NOMO-1 treated with dmso at 0.1 percent for 144 hours (cell line): ENCODE results near the gene CCDC3.

ENCODE experiments used
- DNase-seq: peaks from one replicate; lab custom pipeline; 2025; ENCODE audit not compliant: unreplicated experiment; lab: John Stamatoyannopoulos, UW

CCDC3 gene

DNA sequence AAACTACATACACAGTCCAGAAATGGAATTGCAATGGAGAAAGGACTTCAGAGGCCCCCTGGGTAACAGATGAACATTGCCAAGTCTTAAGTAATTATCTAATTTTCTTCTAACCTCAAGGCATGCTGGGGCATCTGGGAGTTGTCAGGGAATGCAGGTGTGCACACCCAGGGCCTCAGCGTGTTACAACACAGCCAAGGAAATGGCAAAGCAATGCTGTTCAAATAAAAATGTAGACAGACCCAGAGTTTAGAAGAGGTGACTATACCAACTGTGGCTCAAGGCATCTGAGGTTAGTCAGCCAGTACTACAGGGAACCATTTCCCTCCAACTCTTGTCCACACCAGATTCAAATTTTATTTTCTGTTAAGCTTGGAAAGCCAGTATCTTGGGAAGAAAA is 73.6 kb downstream of the CCDC3 start:
- no peak for DNase-seq

DNA sequence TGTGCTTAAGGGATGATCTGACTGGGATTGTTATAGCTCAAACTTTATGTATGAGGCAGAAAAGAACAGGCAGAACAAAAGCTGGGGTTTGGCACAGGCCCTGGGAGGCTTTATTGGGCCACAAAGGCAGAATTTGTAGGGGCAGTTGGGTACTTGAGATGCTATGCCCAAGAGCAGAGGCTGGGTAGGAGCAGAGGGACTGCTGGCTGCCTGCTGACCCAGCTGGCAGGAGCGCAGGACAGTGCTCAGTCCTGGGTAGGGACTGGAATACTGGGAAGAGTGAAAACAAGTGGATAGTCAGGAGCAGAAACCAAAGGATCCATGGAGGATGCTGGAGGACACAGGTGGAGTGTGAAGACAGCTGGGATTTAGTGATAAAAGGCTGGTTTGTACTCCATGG is 75.7 kb downstream of the CCDC3 start:
- no peak for DNase-seq

DNA sequence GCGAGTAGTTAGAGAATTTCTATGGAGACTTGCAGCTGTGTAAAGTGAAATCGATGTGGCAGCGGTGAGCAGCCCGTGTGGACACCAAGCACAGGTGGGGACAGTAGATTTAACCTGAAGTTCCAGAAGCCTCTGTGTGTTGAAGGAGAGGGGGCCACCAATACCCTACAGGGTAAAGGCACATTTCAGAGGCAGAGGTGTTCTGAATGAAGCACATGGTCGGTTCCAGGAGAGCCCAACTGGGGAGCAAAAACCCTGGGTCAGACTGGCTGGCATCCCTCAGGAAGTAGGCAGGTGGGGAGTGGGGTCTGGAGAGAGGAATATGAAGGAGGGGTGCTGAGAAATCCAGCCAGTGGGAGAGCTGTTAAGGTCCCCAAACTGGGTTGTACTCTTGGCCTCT is 76.6 kb downstream of the CCDC3 start:
- no peak for DNase-seq

DNA sequence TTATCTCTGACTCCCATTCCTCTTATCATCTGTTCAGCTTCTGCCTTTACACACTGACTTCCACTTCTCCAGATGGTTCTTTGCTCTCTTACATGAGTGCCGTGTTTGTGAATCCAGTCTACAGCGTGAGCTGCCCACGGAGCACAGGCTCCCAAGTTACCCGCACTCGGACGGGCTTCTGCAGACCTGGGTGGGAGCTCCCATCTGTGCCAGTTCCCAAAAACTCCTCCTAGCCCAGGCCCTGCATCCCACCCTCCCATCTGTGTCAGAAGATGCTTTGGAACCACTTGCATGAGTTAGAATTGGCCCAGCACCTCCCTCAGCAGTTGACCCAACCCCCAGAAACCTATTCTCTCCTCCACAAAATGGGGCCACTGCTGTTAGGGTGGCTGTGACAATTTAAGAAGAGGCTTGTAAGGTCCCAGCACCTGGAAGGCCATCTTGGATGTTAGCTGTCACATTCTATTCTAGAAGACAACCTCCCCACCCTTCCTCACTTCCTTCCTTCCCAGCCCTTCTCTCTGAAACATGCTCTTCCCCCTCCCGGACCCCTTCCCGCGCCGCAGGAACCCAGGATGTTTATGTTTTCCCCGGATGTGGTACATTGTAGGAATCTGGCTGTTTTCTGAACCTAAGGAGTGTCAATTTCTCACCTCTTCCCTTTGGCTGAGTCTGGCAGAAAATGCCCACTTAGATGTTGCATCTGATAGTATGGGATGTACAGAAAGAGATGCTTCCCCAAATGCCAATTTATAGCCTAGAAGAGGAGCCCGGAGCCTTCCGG is 79.2 kb downstream of the CCDC3 start:
- no peak for DNase-seq

DNA sequence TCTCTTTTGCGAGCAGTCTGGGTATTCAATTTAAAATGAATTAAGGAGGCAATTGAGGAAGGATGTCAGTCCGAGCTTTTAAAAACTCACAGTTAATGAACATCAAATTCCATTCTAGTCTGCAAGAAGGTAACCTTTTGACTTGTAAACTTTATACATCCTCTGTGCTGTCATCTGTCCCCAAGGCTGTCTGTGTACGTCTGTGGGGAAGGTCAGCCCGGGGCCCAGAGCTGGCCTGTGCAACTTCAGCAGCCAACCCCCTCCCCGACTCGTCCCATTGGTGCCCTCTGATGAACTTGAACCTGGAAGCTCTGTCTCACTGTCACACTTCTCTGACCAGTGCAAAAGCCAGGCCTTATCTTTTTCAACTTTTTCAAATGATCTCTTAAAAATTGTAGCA is 80.3 kb downstream of the CCDC3 start:
- DNase-seq = no peak

DNA sequence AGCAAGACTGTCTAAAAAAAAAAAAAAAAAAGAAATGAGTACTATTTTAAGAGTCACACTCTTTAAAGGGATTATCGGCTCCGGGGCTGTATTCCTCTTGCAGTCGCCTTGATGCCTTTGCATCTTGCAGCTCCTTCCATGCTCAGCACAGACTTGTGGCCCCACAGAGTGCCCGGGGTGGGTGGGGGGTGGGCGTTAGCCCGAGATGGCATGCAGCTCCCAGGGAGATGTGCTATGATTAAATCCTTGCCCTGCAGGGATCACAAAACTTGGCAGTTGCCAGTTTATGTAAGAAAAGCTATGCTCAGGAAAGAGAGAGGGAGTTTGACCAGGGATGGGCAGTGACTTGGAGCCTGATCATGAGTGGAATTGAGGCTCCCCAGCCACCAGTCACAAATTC is 81.9 kb downstream of the CCDC3 start:
- DNase-seq = no peak

DNA sequence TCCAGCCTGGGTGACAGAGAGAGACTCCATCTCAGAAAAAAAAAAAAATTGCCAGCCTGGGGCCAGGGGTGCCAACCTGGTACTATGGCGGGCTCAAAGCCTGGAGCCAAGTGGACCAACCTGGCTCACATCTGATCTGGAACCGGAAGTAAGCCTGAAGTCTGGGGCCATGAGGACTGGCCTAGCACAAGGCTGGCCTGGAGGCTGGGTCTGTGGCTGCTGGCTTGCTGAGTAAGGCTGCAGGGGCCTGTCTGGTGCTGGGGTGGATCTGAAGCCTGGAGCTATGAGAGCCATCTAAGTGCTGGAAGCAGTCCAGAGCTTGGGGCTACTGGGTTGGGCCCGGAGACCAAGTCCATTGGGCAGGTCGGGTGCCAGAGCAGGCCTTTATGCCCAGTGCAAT is 84.9 kb downstream of the CCDC3 start:
- no peak for DNase-seq

DNA sequence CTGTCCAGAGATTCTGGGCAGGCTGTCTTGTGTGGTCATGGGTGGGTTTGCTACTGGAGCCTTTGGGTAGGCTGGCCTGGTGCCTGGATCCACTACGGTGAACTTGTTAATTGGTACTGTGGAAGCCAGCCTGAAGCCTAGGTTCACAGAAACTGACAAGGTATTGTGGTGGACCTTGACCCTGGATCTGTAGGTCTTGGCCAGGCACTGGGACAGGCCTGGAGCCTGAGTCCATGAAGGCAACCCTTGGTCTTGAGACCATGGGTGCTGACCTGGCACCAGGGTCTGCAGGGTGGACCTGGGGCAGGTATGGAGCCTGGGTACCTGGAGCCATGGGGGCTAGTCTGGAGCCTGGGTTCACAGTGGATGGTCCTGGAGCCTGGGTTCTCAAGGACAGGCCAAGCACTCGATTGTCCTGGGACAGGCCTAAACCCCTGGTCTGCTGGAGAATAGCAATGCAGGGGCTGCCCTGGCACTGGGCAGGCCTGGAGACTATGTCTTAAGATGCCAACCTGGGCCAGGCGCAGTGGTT is 85.8 kb downstream of the CCDC3 start:
- no peak for DNase-seq

DNA sequence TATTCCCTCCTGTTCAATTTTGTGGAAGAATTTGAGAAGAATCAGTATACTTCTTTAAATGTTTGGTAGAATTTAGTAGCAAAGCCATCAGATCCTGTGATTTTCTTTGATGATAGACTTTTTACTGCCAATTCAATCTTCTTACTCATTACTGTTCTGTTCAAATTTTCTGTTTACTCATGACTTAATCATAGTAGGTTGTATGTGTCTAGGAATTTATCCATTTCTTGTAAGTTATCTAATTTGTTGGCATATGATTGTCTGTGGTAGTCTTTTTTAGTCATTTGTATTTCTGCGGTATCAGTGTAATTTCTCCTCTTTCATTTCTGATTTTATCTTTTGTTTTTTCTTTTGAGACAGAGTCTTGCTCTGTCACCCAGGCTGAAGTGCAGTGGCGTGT is 87.4 kb downstream of the CCDC3 start:
- no peak for DNase-seq

DNA sequence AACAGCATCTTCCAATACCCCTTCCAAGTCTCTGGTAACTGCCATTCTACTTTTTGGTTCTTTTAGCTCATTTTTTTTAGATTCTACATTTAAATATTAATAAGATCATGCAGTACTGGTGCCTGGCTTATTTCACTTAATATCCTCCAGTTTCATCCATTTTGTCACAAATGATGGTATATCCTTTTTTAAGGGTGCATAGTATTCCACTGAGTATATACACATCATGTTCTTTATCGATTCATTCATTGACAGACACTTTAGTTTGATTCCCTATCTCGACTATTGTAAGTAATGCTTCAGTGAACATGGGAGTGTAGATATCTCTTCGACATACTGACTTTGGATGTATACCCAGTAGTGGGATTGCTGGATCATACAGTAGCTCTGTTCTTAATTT is 89.7 kb downstream of the CCDC3 start:
- DNase-seq = no peak

DNA sequence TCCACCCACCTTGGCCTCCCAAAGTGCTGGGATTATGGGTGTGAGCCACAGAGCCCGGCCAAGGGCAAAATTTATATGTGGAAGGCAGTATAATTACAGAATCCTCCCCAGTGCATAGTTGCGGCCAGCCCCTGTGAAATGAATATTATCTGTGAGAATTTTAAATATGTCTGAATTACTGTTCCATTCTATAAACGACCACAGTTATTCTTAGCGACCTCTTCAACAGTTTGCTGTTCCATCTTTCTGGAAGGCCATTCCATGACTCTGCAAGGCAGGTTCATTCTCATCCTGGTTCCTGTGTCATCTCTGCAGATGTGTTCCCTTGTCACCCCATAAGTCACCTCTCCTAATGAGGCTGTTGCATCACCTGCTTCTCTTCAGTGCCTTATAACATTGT is 90.7 kb downstream of the CCDC3 start:
- no peak for DNase-seq

DNA sequence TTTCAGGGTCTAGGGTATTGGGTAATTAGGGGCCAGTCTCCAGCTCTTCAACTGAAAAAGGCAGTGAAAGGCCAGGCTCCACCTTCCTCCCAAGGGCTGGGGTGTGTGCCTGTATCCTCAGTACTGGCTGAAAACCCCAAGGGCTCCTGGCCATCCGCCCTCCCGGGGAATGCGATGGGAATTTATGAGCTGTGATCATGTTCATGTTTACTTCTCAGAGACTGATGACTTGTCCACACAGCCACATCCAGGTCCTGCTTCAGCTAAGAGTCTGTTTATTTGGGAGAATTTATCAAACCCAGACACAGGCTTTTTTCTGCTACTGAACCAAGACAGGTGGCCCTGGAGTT is 91.7 kb downstream of the CCDC3 start:
- DNase-seq = no peak

DNA sequence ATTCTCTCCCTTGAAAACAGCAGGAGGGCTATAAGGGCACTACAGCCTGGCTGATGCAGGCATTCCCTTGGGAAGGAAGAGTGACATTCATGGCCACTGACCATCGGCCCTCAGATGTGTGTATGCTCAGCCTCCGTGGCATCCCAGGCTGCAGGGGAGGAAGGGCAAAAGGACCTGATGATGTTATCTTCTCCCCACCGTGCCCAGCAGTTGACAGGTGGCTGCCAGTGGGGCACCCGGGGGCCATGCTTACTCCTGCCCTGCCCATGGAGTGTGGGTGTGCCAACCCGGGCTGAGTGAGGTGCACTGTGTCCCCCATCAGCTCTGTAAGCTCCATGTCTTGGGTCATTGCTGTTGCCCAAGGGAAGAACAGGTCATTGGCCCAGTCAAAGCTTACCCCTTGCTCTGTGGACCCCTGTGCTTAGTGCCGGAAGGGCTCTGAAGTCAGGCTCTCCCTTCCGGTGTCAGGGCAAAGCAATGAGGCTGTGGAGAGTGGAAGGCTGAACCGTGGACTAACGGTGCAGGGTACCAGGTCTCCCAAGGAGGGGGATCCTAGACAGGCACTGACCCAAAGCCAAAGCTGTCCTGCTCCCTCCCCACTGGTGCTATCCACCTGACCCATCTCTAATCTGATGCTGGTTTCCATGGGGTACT is 92.2 kb downstream of the CCDC3 start:
- DNase-seq = no peak

DNA sequence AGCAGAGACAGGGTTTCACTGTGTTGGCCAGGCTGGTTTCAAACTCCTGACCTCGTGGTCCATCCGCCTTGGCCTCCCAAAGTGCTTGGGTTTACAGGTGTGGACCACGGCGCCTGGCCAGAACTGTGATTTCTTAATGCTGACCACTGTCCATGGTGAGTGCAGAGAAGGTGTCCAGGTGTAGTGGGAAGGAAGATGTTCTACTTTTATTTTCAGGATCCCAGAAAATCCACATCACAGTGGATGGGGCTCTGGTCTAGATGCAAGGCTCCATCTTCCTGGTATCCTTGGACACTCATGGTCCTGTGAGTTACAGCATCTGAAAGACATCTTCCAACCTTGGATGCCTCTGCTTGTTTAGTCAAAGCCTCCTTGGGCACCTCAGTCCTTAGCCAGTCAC is 92.7 kb downstream of the CCDC3 start:
- no peak for DNase-seq

DNA sequence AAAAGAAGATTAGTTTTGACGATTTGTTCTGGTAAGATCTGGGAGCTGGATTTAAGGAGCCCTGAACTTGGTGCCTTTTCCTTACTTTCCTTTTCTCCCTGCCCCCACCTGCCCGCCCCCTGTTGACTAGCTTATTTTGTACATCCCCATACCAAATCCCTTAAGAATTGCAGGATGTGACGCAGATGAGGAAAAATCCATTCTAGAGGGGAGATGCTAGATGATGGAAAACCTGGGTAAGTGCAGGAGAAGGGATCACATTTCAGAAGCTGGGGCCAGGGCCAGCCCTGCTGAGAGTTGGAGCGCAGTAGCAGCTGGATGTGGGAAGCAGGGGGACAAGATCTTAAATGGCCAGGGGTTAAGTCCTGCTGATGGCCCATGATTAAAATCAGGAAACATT is 93.9 kb downstream of the CCDC3 start:
- no peak for DNase-seq

DNA sequence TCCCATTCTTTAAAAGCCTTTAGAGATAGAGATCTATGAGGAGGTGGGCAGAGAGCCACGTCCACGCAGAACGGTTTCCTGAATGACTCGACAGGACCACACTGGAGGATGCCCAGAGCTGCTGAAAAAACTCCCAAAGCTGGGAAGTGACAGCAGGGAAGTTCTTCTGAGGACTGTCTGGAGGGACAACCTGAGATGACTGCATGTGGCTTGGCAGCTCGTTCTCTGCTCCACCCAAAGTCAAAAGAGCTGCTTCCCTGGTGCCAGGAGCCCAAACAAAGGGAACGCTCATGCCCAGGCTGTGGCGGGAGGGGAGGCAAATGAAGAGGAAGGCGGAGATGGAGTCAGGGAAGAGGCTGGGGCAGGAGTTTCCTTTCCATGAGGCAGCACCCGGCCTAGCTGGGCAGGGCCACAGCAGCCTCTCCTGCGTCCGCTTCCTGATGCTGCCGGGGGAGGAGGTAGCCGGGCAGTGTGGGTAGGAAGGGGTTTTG is 95.4 kb downstream of the CCDC3 start:
- DNase-seq = no peak

DNA sequence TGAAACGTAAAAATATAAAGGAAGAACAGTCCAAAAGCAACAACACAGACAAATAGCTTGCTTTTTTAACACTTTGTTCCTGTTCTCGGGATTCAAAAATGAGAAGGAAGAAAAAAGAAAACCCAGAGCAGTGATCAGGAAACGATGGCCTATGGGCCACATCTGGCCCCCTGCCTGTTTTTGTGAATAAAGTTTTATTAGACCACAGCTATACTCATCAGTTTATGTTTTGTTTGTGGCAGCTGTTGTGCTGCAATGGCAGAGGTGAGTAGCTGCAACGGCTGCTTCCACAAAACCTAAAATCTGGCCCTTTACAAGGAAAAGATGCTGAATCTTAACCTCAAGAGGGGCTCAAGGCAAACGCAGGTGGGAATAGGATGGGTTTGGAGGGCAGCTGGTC is 96.4 kb downstream of the CCDC3 start:
- no peak for DNase-seq

DNA sequence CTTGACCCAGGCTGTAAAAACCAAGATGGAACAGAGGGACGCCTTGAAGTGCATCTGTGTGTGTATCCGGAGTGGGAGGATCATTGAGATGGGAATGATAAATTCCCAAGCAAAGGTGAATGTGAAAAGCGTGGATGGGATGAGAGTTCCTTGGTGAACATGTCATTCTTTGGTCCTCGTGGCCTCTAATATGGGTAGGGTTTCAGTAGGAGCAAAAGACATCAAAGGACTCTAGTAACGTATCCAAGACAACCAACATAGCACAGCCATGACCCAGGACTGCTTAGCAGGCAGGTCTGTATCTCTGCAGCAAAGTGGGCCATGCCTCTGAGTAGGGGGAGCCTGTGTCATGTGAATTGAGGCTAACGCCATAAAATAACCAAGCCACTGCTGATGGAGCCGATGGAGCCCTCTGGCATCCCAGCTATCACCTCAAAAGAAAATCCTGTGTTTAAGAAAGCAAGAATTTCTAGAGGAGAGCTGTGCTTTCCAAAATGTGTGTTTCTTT is 98.6 kb downstream of the CCDC3 start:
- no peak for DNase-seq

DNA sequence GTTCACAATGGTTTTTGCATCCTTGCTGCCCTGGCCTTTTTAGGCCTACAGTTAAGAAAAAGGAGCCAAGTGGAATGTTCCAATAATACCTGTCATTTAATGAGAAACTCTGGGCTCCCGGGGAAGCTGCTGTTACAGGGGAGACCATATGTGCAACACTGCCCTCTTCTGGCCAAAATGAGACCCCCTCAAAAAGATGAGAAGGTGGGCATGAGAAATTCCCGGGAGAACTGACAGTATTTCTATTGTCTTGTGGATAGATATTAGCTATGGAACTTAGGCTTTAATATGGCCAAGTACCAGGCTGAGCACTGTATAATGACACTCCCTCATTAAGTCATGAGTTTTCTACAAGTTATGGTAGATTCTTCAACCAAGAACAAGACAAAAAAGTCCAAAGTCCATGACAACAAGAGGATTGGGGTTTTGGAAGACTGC is 99.4 kb downstream of the CCDC3 start:
- DNase-seq = no peak

DNA sequence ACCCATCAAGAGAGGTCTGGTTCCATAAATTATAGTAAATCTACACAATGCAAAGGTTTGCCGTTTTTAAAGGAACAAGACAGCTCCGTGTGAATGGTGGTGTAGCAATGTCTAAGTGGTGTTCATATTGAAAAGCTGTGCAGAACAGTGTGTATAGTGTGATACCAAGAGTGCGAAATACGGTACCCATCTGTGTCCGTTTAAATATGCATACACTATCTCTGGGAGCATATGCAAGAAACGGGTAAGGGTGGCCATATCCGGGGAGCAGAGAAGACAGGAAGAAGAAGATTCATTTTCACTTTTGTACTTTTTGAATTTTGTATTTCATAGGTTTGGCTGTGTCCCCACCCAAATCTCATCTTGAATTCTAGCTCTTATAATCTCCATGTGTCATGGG is 102.0 kb downstream of the CCDC3 start:
- no peak for DNase-seq

DNA sequence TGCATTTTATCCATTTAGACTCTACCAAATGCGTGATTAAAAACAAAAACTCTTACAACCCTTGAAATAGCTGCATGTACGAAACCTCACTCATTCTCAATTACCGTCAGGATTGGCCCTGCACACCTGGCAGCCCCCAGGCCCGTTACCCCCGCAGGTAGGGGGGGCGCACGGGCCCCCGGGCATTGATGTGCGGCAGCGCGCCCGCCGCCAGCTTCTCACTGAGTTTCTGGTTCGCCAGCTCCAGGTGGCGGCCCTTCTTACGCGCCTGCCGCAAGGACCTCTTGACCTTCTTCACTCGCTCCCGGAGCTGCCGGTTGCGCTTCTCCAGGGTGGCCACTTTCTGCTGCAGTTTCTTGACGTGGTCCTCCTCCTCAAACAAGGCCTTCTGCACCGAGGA is 103.2 kb downstream of the CCDC3 start:
- no peak for DNase-seq

DNA sequence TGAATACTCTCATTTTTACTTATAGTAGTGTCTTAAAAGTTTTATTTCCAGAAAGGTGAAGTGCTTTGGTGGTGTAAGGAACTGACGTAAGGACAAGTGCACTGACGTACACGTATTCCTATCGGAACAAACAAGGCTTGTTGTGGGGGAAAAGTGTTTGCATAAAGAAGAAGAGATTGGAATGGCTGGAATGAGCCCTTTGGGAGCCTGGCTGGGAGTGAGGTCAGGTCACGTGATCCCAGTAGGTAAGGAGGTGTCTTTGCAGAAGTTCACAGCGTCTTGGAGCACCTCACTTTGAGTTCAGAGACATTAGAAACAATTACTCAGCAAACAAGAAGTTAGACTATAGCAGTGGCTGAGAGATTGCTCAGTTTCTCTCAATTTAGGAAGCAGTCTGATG is 104.2 kb downstream of the CCDC3 start:
- no peak for DNase-seq
